MCF 10A (cell line): ENCODE data around the gene ITPRIP. TPM values are rescaled to one million over a fixed set of nuclear protein-coding genes. Genes with fewer than 3 reads are reported as not detected.

Source experiments
- BruUV-seq: library from RNA; stranded (reverse); fragments of 400-500 nt; replicated peaks from 2 replicates; lab custom pipeline; 2021; lab: Mats Ljungman, UMichigan
- CTCF ChIA-PET: fragments of 300-600 bp; sonication (Branson Sonifier 250); formaldehyde crosslinking; extraction: SDS; loops from one replicate; lab custom pipeline; 2021; ENCODE audit warnings: antibody characterized with exemption, inconsistent platforms; lab: Yijun Ruan, JAX
- POLR2A ChIA-PET: fragments of 300-600, 350-650 bp; sonication (Branson Sonifier 250); formaldehyde crosslinking; extraction: SDS; loops from one replicate; lab custom pipeline; 2020; ENCODE audit warnings: antibody characterized with exemption, inconsistent platforms; lab: Yijun Ruan, JAX
- DNase-seq: peaks from one replicate; pipeline ENCODE4 v3.0.0-alpha.2; 2018; ENCODE audit not compliant: unreplicated experiment
- H3K27ac Mint-ChIP-seq: one replicate; pipeline ENCODE4 v1.8.0; 2022; ENCODE audit warnings: mild to moderate bottlenecking, low read depth, mixed read lengths; ENCODE audit not compliant: unreplicated experiment
- H3K27me3 Mint-ChIP-seq: one replicate; pipeline ENCODE4 v1.8.0; 2022; ENCODE audit warnings: mixed read lengths; ENCODE audit not compliant: insufficient read depth, unreplicated experiment
- H3K36me3 Mint-ChIP-seq: one replicate; pipeline ENCODE4 v1.8.0; 2022; ENCODE audit warnings: mild to moderate bottlenecking, moderate library complexity, mixed read lengths; ENCODE audit not compliant: insufficient read depth, unreplicated experiment
- H3K4me1 Mint-ChIP-seq: one replicate; pipeline ENCODE4 v1.8.0; 2022; ENCODE audit warnings: mixed read lengths; ENCODE audit not compliant: insufficient read depth, unreplicated experiment
- H3K4me3 Mint-ChIP-seq: one replicate; pipeline ENCODE4 v1.8.0; 2022; ENCODE audit warnings: mild to moderate bottlenecking, moderate library complexity, mixed read lengths; ENCODE audit not compliant: unreplicated experiment
- H3K9me3 Mint-ChIP-seq: one replicate; pipeline ENCODE4 v1.8.0; 2022; ENCODE audit warnings: mixed read lengths; ENCODE audit not compliant: unreplicated experiment
- intact Hi-C: fragments of 100-400 bp; cut with micrococcal nuclease; formaldehyde crosslinking; loops from 2 replicates; pipeline ENCODE4 v1.14.1; 2022
- total RNA-seq: library from RNA; stranded (reverse); gene quantifications from 2 replicates; pipeline ENCODE4 v1.2.3, GENCODE V29; 2022
- TF ChIP-seq, protein P1 (sequence below): fragments of 200-600 bp; IDR thresholded peaks from one replicate; pipeline ENCODE4 v1.8.0; 2022; ENCODE audit warnings: antibody characterized with exemption, mild to moderate bottlenecking; ENCODE audit not compliant: unreplicated experiment

The ITPRIP gene
- total RNA-seq, 1 experiment from 2014 or later, result 29.4 TPM

DNA sequence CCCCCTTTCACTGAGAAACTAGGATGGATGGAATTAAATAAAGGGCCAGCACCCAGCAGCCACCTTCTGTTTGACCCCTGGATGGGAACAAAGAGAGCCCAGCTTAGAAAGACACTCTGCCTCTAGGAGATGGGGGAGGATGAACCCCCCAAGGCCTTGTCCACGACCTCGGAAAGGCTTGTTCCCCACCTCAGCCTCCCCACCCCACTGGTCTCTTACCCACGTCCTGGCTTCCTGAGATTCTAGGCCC is 9.7 kb downstream of the ITPRIP start:
- DNase-seq, result no peak
- intact Hi-C loops, result loop anchor here (2.0 kb wide), 1 partner anchor 28 kb away; no protein-coding TSS in a partner anchor
- CTCF ChIA-PET, result interaction anchor here (0.8 to 10.5 kb wide), 5 partner anchors 9 to 36 kb away, joined by 3 to 79 read pairs (median 16); no protein-coding TSS in a partner anchor
- no peaks in the 10 kb centered on the region for H3K27me3 Mint-ChIP-seq
- H3K4me3 Mint-ChIP-seq, result peak overlapping the region; percentile 64
- TF ChIP-seq, protein P1, sequence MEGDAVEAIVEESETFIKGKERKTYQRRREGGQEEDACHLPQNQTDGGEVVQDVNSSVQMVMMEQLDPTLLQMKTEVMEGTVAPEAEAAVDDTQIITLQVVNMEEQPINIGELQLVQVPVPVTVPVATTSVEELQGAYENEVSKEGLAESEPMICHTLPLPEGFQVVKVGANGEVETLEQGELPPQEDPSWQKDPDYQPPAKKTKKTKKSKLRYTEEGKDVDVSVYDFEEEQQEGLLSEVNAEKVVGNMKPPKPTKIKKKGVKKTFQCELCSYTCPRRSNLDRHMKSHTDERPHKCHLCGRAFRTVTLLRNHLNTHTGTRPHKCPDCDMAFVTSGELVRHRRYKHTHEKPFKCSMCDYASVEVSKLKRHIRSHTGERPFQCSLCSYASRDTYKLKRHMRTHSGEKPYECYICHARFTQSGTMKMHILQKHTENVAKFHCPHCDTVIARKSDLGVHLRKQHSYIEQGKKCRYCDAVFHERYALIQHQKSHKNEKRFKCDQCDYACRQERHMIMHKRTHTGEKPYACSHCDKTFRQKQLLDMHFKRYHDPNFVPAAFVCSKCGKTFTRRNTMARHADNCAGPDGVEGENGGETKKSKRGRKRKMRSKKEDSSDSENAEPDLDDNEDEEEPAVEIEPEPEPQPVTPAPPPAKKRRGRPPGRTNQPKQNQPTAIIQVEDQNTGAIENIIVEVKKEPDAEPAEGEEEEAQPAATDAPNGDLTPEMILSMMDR, result no peak
- peak overlapping the region; percentile 95 for H3K27ac Mint-ChIP-seq
- H3K36me3 Mint-ChIP-seq, result peaks cover 9% of the 10 kb centered on the region
- H3K4me1 Mint-ChIP-seq, result peaks cover 79% of the 10 kb centered on the region
- H3K9me3 Mint-ChIP-seq, result no peaks in the 10 kb centered on the region
- no TSS peak for BruUV-seq
- POLR2A ChIA-PET, result interaction anchor here (0.8 to 5.8 kb wide), 10 partner anchors 8 to 420 kb away, joined by 3 to 124 read pairs (median 20); partner anchors contain the start of genes GSTO2 and ITPRIP

DNA sequence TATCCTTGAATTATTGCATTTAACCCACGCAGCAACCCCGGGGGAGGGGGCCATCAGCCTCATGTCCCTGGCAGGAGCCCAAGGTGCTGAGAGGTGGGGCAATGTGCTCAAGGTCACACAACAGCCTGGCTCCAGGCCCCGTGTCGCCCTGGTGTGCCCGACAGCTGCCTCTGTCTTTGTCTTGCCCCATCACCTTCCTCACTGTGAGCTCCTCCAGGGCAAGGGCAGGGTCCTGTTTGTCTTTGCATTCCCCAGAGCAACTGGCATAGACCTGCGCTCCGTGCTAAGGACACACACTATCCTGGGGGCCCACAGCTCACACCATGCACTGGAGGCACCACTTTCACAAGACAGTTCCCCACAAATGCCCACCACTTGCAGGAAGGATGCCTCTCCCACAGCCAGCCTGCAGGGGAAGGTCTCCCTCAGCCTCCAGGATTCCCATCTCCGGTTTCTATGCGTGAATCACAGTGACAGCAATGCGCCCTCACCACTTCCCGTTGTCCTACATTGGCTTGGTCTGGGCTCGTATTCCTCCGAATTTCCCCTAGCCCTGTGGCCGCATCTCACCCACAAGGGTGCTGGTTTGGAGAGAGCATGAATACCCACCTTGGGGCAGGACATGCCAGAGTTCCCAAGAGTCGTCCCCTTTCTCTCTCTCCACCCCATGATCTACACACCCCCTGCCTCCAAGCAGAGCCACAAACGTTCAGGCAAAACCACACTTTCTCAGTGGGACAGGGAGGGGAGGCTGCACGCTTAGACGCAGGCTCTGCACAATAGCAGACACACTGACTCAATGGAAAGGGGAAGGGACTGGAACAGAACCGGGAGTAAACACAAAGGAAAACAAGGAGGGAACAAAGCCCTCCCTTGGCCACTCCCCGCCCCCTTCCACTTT is 10.3 kb downstream of the ITPRIP start:
- intact Hi-C loops, result loop anchor here (2.0 kb wide), 1 partner anchor 27 kb away; no protein-coding TSS in a partner anchor
- peak overlapping the region; percentile 64 for H3K4me3 Mint-ChIP-seq

DNA sequence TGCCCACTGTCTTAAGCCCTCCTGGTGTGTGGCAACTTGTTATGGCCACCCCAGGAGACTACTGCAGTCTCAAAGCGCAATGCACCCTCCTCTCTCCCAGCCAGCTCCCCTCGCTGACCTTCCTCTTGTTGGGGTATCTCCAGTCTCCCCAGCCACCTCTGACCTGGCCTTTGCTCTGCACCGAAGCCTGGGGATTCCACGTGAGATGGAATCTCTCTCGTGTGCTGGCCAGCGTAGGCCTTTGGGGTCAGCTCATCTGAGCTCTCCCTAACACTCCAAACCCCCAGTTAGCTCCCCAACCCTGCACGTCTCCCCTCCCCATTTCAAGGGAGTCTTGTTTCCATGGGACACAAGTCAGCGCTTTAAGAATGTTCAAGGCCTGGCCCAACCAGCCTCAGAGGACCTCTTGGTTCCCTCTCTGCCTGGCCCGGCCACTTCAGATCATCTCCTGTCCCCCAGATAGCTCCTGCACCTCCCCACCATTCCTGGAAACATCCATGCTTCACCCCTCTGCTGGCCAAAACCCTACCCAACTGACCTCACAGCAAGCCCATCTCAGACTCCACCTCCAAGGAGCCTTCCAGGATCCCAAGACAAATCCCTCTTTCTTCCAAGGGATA is 11.2 kb downstream of the ITPRIP start:
- peak overlapping the region; percentile 64 for H3K4me3 Mint-ChIP-seq
- ChIA-PET CTCF (interaction anchor here (1.1 to 10.5 kb wide), 6 partner anchors 15 to 52 kb away, joined by 3 to 79 read pairs (median 6); no protein-coding TSS in a partner anchor), POLR2A (interaction anchor here (0.7 to 5.8 kb wide), 6 partner anchors 8 to 58 kb away, joined by 3 to 124 read pairs (median 11); partner anchors contain the start of genes GSTO2 and ITPRIP)
- peaks cover 82% of the 10 kb centered on the region for H3K4me1 Mint-ChIP-seq
- no peak for DNase-seq
- peak overlapping the region; percentile 95 for H3K27ac Mint-ChIP-seq
- TF ChIP-seq, protein P1, result no peak
- intact Hi-C loops, result no loop called here
- no peaks in the 10 kb centered on the region for H3K27me3 Mint-ChIP-seq
- H3K36me3 Mint-ChIP-seq, result peaks cover 17% of the 10 kb centered on the region
- no peaks in the 10 kb centered on the region for H3K9me3 Mint-ChIP-seq
- no TSS peak for BruUV-seq

More for the DNA sequence above, 10.3 kb downstream of the ITPRIP start:
- DNase-seq, result peak; percentile 79
- ChIA-PET POLR2A (interaction anchor here (0.7 to 5.8 kb wide), 7 partner anchors 8 to 59 kb away, joined by 3 to 124 read pairs (median 17); partner anchors contain the start of genes GSTO2 and ITPRIP), CTCF (interaction anchor here (1.1 to 10.5 kb wide), 7 partner anchors 14 to 36 kb away, joined by 3 to 79 read pairs (median 13); no protein-coding TSS in a partner anchor)
- H3K36me3 Mint-ChIP-seq, result peaks cover 10% of the 10 kb centered on the region
- no peaks in the 10 kb centered on the region for H3K9me3 Mint-ChIP-seq
- TF ChIP-seq, protein P1, result no peak
- no TSS peak for BruUV-seq
- H3K4me1 Mint-ChIP-seq, result peaks cover 77% of the 10 kb centered on the region
- H3K27ac Mint-ChIP-seq, result peak overlapping the region; percentile 95
- H3K27me3 Mint-ChIP-seq, result no peaks in the 10 kb centered on the region
